HG03558 (cell line): ENCODE results near the gene OBSCN.

ENCODE experiments used
- ATAC-seq: cut with Tn5 transposase; IDR thresholded peaks from one replicate; pipeline ENCODE4 v1.9.1; 2021; ENCODE audit warnings: moderate number of reproducible peaks; ENCODE audit not compliant: unreplicated experiment; ENCODE audit errors: extremely low read depth

Gene OBSCN

GRCh38 chr1:228423404-228424053 lies 215.7 kb downstream of the OBSCN start:
- ATAC-seq: no peak

- ATAC-seq: no peak
Observed at GRCh38 chr1:228424685-228425660, 217.1 kb downstream of the OBSCN start.

- ATAC-seq: no peak
Observed at GRCh38 chr1:228426518-228427175, 218.8 kb downstream of the OBSCN start.

- ATAC-seq: no peak
Observed at GRCh38 chr1:228428412-228428811, 220.6 kb downstream of the OBSCN start.
